GM21723 (cell line): ENCODE data around the gene PCSK4.
"Not testable (repeated sequence)": the region's sequence is repeated elsewhere in the genome, so short reads cannot be mapped to it uniquely, and the experiment has no call there.

ENCODE experiments used
- ATAC-seq: cut with Tn5 transposase; IDR thresholded peaks from one replicate; pipeline ENCODE4 v1.9.1; 2021; ENCODE audit warnings: mild to moderate bottlenecking, moderate library complexity; ENCODE audit not compliant: unreplicated experiment

The PCSK4 gene

GRCh38 chr19:1441677-1442438 lies 48.3 kb downstream of the PCSK4 start:
- ATAC-seq, result no peak

GRCh38 chr19:1441022-1441426 lies 49.1 kb downstream of the PCSK4 start:
- ATAC-seq, result no peak

DNA sequence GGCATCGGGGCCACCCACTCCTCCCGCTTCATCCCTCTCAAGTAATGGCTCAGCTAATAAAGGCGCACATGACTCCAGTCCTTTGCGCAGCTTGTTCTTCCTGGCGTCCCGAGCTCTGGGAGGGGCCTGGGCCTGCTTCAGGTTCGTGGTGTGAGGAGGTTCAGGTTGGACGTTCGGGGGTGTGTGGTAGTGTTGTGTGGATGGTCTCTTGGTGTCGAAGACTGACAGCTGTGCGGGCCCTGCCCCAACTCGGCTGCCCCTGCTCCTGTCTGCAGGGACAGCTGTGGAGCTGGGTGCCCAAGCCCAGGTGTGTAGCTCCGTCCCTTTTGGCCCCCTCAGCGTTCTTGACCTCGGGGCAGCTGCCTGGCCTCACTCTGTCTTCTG lies 49.7 kb downstream of the PCSK4 start:
- no peak for ATAC-seq

GRCh38 chr19:1439525-1440417 lies 50.4 kb downstream of the PCSK4 start:
- not testable (repeated sequence) for ATAC-seq

DNA sequence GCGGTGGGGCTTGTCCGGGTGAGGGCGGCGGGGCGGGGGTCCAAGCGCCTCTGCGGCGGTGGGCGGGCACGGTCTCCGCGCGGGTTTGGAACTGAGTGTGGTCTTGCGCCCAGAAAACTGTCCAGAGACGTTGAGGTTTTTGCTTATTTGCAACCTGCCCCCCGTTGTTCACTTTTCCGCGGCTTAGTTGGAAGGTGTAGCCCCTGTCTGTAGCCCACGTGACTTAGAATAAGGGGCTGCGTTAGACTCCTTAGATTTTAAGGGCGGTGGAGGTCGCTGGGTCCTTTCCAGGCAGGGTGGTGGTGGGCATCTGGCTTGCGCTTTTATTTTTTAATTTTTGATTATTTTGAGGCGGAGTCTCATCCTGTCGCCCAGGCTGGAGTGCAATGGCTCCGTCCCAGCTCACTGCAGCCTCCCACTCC lies 51.2 kb downstream of the PCSK4 start:
- no peak for ATAC-seq

DNA sequence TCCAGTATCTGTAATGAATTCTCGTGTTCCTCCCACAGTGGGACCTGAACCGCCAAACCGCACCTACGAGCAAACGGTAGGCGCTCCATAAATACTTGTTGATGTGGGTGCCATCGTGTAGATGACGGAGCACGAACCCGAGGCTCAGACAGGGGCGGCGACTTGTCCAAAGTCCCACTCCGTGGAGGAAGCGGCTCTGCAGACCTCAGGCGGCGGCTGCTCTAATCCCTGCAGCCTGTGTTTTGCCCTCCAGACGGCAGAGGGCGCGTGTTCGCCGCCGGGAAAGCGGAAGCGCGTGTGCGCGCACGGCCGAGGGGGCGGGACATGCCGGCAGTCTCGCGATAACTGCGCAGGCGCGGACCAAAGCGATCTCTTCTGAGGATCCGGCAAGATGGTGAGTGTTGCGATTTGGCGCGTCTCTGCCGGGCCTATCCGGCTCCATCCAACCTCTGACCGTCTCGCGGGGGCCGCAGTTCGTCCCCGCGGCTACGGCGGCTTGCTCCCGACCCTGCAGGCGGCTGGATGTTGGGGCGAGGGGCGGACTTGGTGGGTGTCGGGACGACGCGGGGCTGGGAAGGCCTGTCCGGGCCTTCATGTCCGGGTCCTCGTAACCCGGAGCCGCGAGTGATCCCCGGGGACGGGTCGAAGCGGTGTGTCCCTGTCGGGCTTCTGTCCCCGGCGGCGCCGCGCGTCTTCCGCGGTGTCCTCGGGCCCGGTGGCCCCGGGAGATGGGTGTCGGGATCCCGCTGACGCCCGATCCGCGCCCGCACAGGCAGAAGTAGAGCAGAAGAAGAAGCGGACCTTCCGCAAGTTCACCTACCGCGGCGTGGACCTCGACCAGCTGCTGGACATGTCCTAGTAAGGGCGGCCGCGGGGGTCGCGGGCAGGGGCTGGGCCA lies 51.9 kb downstream of the PCSK4 start, which contains the start of gene RPS15:
TSS of gene RPS15 (plus strand) at position 362 of the 898 bp plus-strand sequence. CDS start at position 392, 30 bp downstream.
- ATAC-seq, result peak; percentile 79

- ATAC-seq, result no peak
Observed at GRCh38 chr19:1437609-1438008, 52.5 kb downstream of the PCSK4 start.

DNA sequence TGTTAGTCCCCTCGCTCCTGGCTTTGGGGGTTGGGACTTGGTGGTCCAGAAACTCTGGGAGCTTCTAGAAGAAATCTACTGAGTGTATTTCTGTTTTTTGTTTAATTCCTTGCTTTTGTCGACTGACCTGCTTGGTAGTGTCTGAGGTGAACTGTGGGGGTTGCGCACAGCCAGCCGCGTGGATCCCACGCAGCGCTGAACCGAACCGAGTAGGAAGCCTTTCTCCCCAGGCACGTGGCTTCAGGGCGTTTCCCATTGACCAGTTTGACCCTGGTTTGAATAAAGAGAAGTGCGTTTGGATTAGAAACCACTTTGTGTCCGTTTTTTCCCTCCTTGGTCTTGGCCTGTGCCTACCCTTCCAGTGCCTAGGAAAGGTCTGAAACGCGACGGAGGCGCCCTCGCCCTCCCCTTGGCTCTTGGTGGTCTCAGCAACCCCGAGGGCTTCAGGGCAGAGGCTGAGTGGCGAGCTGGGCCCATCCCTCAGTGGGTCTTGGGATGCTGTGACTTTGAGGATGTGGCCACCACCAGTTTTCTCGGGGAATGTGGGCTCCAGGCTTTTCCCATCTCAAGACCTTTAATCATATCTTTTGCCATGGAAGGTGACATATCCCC lies 54.7 kb downstream of the PCSK4 start:
- ATAC-seq, result no peak

- no peak for ATAC-seq
Observed at GRCh38 chr19:1434577-1435060, 55.5 kb downstream of the PCSK4 start.

GRCh38 chr19:1434040-1434366 lies 56.1 kb downstream of the PCSK4 start:
- no peak for ATAC-seq

- no peak for ATAC-seq
Observed at GRCh38 chr19:1433119-1434039, 56.8 kb downstream of the PCSK4 start.

GRCh38 chr19:1432507-1432887 lies 57.7 kb downstream of the PCSK4 start:
- ATAC-seq, result no peak

GRCh38 chr19:1431759-1432506 lies 58.2 kb downstream of the PCSK4 start:
- no peak for ATAC-seq
